Panc1 (cell line): Measurements from ENCODE around the gene ALX4.

ENCODE experiments used
- CTCF ChIP-seq: fragments of 450-650 bp; IDR thresholded peaks from 2 replicates; pipeline ENCODE4 v1.5.1; 2017; ENCODE audit warnings: mild to moderate bottlenecking
- POLR2AphosphoS5 ChIP-seq: IDR thresholded peaks from 2 replicates; pipeline ENCODE4 v1.6.1; 2012; ENCODE audit warnings: mild to moderate bottlenecking, low read depth, low read length, moderate library complexity
- REST ChIP-seq, 2 experiments: IDR thresholded peaks; 2 replicates each; pipeline ENCODE4 v1.6.1; 2011 to 2012; ENCODE audit warnings: low read depth in 2 of 2, control low read depth in 1 of 2, low read length in 1 of 2, mild to moderate bottlenecking in 1 of 2, moderate library complexity in 1 of 2; ENCODE audit not compliant: insufficient read depth in 1 of 2
- SIN3A ChIP-seq: IDR thresholded peaks from 2 replicates; pipeline ENCODE4 v1.6.1; 2012; ENCODE audit warnings: low read depth, mild to moderate bottlenecking, low read length, moderate library complexity, borderline replicate concordance; ENCODE audit not compliant: insufficient read depth
- TCF7L2 ChIP-seq: IDR thresholded peaks from 2 replicates; pipeline ENCODE4 v1.6.1; 2011; ENCODE audit warnings: mild to moderate bottlenecking, low read depth, low read length, inconsistent platforms

DNA sequence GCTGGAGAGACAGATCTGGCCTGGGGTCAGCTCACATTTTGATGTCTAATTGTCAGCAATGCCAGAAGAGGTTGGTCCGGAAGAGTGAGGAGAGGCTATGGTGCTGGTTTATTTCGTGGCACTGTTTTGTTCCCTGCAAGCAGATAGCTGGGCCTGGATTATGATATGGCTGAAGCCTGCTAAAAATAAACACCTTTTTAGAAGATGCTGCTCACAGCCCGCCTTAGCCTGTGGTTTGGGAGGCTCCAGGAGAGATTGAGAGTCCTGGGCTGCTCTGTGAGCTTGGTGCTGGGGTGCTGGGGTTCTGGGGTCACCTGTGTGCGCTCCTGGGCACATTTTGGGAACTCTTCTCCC is 29.6 kb upstream of the ALX4 start:
- no peak for TF ChIP-seq CTCF
- TF ChIP-seq SIN3A: no peak
- no peak for TF ChIP-seq TCF7L2
- no peak for TF ChIP-seq POLR2AphosphoS5
- TF ChIP-seq REST (IDR thresholded peaks at IDR 0.05; ENCODE audit: insufficient read depth in 1 of 2, low read depth in 2 of 2, low read length in 1 of 2): no peak
